Measurements from ENCODE around the gene USP26.
"Not testable (repeated sequence)": the region's sequence is repeated elsewhere in the genome, so short reads cannot be mapped to it uniquely, and the experiment has no call there.

USP26 gene

GRCh38 chrX:133007458-133007857, 89.5 kb downstream of the USP26 start:
- DNase-seq: no peak

- no peak for DNase-seq
These were observed 91.3 kb downstream of the USP26 start for GRCh38 chrX:133005616-133006015.

DNA sequence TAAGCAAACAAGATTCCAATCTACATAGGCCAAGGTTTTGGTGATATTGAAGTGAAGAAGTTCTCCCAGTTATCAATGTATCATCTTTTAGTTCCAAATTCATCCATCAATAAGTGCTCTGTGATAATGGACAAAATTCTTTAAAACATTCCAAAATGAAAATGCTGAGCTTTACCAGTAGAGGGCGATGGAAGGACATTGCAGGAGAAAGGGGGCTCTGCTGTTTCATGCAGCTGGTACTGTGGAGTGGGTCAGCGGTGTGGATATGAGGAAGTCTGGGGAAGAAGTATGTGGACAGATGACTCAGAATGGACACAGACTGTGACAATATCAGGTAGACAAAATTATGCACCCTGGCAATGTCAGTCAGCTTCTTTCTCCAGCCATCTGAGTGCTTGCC, 91.9 kb downstream of the USP26 start:
- DNase-seq: no peak

DNA sequence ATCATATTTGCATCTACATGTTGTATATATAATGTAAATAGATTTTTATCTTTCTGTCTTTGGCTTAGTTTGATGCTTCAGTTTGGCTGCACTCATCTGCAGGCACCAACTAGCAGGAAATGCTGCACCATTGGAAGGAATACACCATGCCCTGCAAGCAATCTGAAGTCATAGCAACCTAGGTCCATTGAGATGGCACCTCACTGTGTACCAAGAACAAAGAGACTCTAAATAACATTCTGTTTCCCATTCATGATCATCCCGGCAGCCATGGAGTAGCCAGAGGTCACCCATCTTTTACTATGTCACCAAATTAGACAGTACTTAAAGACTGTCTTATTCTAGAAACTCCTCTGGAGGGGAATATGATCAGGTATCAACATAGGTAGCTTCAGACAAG, 97.7 kb downstream of the USP26 start:
- DNase-seq: no peak

DNA sequence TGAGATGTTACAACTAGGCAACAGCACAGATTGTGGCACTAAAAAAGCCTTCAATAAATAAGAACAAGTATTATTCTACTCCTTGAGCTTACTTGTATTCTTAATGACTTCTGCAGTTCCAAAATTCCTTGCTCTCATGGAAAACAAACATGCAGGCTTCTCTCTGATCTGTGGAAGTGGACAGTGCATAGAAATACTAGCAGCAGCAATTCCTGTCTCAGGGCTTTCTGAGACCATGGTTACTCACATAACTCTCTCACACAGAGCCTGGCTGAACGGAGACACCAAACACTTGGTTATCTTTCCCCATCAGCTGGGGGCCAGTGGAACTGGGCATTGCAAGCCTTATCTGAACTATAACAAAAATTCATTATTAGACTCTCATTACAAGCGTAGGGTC, 106.1 kb downstream of the USP26 start:
- no peak for DNase-seq

GRCh38 chrX:132986556-132986955, 110.4 kb downstream of the USP26 start:
- DNase-seq: no peak

DNA sequence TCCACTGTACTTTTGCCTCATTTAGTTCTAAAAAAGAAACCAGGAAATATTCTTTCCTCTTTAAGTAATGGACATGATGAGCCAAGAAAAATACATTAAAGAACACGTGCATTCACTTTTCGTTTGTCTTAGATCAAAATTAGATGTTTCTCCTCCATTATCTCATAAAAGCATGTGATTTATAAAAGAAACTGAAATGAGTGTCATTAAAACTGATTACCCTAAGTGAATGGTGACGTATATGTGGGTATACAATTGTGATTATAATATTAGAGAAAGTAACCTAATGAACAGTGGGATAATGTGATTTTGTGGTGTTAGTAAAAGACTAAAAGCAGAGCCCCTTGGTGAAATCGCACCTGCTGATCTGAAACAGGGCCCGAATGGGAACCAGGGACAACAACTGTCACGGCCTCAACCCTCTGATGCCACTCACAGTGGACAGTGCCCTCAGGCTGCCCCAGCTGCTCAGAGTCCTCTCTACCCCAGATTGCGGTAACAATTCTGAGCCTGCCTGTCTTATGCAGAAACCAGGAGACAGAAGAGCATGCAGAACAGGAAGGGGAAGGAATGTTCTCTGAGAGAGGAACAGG, 112.8 kb downstream of the USP26 start:
- DNase-seq: no peak

DNA sequence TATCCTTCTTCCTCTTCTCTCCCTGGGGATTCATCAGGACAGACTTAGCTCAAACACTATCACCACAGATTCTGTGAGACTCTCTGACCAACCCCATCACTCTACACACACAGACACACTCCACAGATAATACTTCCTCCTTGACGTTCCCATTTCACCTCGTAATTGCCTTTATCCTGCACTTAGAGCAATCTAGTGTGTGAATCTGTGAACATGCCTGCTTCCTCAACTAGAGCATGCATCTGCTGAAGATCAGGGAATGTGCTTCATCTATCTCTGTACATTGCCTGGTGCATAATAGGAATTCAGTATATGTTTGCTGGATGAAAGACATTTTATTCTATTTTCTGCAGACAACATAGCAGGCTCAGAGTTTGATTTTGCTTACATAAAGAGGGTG, 113.4 kb downstream of the USP26 start:
- no peak for DNase-seq

DNA sequence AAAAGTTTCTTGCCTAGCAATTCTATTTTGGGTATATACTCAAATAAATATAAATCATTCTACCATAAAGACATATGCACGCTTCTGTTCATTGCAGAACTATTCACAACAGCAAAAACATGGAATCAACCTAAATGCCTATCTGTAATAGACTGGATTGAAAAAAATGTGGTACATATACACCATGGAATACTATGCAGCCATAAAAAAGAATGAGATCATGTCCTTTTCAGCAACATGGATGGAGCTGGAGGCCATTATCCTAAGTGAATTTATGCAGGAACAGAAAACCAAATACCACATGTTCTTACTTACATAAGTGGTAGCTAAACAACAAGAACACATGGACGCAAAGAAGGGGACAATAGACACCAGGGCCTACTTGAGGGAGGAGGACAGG, 116.9 kb downstream of the USP26 start:
- DNase-seq: not testable (repeated sequence)

All from activated CD4-positive, alpha-beta T cell treated with anti-CD3 and anti-CD28 coated beads for 1 hour (primary cell).